ENCODE data around the gene TTC22.

Gene TTC22

DNA sequence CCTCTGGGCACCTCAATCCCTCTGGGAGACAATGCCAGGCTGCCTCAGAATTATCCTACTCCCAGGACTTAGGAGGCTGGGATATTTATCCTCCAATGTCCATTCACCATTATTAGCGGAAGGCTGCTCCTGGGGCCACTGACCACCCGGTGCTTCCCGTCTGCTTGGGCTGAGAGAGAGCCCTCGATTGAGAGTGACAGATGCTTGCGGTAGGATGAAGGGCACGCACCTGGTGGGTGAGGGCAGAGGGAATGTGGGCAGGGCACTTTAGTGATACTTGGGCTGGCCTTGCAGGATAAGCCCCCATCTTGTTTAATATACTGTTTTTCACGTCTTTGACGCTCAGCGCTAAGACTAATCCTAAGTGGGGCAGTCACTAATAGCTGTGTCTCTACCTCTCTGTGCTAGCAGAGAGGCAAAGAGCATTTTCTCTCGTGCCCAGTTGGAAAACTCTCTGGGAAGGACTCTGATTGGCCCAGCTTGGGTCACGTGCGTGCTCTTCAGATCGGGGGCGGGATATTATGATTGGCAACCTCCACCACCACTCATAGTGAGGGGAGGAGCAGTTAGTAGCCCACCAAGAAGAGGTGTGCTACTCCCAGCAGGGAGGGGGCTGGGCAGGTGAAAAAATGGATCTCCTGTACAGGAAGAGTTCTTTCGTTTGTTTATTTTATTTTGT lies 26.2 kb downstream of the TTC22 start:
- peak; percentile 62 for DNase-seq (ENCODE audit: low read depth)
- H3K4me3 ChIP-seq (ENCODE audit: low read depth, low read length), result no peak overlapping the region
- TF ChIP-seq, protein P1, sequence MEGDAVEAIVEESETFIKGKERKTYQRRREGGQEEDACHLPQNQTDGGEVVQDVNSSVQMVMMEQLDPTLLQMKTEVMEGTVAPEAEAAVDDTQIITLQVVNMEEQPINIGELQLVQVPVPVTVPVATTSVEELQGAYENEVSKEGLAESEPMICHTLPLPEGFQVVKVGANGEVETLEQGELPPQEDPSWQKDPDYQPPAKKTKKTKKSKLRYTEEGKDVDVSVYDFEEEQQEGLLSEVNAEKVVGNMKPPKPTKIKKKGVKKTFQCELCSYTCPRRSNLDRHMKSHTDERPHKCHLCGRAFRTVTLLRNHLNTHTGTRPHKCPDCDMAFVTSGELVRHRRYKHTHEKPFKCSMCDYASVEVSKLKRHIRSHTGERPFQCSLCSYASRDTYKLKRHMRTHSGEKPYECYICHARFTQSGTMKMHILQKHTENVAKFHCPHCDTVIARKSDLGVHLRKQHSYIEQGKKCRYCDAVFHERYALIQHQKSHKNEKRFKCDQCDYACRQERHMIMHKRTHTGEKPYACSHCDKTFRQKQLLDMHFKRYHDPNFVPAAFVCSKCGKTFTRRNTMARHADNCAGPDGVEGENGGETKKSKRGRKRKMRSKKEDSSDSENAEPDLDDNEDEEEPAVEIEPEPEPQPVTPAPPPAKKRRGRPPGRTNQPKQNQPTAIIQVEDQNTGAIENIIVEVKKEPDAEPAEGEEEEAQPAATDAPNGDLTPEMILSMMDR (conservative IDR thresholded peaks at IDR 0.05; ENCODE audit: low read depth, low read length), result no peak

DNA sequence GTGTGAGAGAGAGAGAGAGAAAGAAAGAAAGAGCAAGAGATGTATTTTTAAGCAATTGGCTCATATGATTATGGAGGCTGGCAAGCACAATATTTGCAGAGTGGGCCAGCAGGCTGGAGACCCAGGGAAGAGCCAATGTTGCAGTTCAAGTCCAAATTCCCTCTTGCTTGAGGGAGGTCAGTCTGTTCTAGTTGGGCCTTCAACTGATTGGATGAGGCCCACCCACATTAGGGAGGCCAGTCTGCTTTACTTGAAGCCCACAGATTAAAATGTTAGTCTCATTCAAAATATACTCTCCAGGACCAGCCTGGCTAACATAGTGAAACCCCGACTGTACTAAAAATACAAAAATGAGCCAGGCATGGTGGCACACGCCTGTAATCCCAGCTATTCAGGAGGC lies 28.2 kb downstream of the TTC22 start:
- no peak overlapping the region for H3K4me3 ChIP-seq (ENCODE audit: low read depth, low read length)
- TF ChIP-seq, protein P1 (conservative IDR thresholded peaks at IDR 0.05; ENCODE audit: low read depth, low read length), result no peak
- DNase-seq (ENCODE audit: low read depth), result no peak

- TF ChIP-seq, protein P1 (conservative IDR thresholded peaks at IDR 0.05; ENCODE audit: low read depth, low read length), result peak; percentile 33
- H3K4me3 ChIP-seq (ENCODE audit: low read depth, low read length), result no peak overlapping the region
- DNase-seq (ENCODE audit: low read depth), result peak; percentile 33
Observed at GRCh38 chr1:54768093-54768492, 33.0 kb downstream of the TTC22 start.

GRCh38 chr1:54767526-54767925 lies 33.6 kb downstream of the TTC22 start:
- H3K4me3 ChIP-seq (ENCODE audit: low read depth, low read length), result no peak overlapping the region
- TF ChIP-seq, protein P1 (conservative IDR thresholded peaks at IDR 0.05; ENCODE audit: low read depth, low read length), result no peak
- DNase-seq (ENCODE audit: low read depth), result no peak

DNA sequence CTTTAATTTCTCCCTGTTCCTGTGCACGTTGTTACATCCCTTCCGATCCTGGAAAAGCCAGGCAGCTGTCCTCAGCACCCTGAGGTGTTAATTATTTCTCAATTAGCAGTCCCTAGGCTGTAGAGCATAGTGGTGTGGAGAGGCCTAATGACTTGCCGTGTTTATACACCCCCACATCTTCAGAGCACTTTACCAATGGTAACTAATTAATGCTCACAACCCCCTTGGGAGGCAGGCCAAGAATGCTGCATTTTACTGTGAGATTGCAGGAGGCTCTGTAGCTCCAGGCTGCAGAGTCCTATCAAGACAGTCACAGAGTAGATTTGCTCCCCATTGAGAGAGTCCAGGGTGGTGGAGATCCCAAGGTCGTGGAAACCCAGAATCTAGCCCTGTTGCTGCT lies 34.4 kb downstream of the TTC22 start:
- TF ChIP-seq, protein P1 (conservative IDR thresholded peaks at IDR 0.05; ENCODE audit: low read depth, low read length), result no peak
- H3K4me3 ChIP-seq (ENCODE audit: low read depth, low read length), result no peak overlapping the region
- no peak for DNase-seq (ENCODE audit: low read depth)

GRCh38 chr1:54764922-54765561 lies 36.1 kb downstream of the TTC22 start:
- TF ChIP-seq, protein P1 (conservative IDR thresholded peaks at IDR 0.05; ENCODE audit: low read depth, low read length), result no peak
- no peak for DNase-seq (ENCODE audit: low read depth)
- peak overlapping the region; percentile 60 for H3K4me3 ChIP-seq (ENCODE audit: low read depth, low read length)
